ENCODE data around the gene PLEKHO2.

Gene PLEKHO2

GRCh38 chr15:64895285-64896065 lies 53.8 kb downstream of the PLEKHO2 start:
- peak; percentile 93 for DNase-seq

- DNase-seq = no peak
Observed at GRCh38 chr15:64896371-64897069, 54.8 kb downstream of the PLEKHO2 start.

- peak; percentile 64 for DNase-seq
Observed at GRCh38 chr15:64897345-64897985, 55.8 kb downstream of the PLEKHO2 start.

- DNase-seq = no peak
Observed at GRCh38 chr15:64898406-64898805, 56.7 kb downstream of the PLEKHO2 start.

GRCh38 chr15:64901141-64901540 lies 59.4 kb downstream of the PLEKHO2 start:
- DNase-seq = no peak

GRCh38 chr15:64901914-64902313 lies 60.2 kb downstream of the PLEKHO2 start:
- DNase-seq = no peak

GRCh38 chr15:64902863-64903262 lies 61.1 kb downstream of the PLEKHO2 start:
- DNase-seq = no peak

- no peak for DNase-seq
Observed at GRCh38 chr15:64903326-64903950, 61.7 kb downstream of the PLEKHO2 start.

- DNase-seq = no peak
Observed at GRCh38 chr15:64904189-64904588, 62.5 kb downstream of the PLEKHO2 start.

- peak; percentile 78 for DNase-seq
Observed at GRCh38 chr15:64905119-64905831, 63.6 kb downstream of the PLEKHO2 start.

GRCh38 chr15:64905941-64906340 lies 64.2 kb downstream of the PLEKHO2 start:
- DNase-seq = no peak

GRCh38 chr15:64906402-64906801 lies 64.7 kb downstream of the PLEKHO2 start:
- DNase-seq = no peak

GRCh38 chr15:64907991-64908390 lies 66.3 kb downstream of the PLEKHO2 start:
- DNase-seq = no peak

- no peak for DNase-seq
Observed at GRCh38 chr15:64909546-64909945, 67.8 kb downstream of the PLEKHO2 start.

GRCh38 chr15:64911311-64912186 lies 69.8 kb downstream of the PLEKHO2 start, which contains the start of gene ANKDD1A:
TSS of gene ANKDD1A (plus strand) at chr15:64911902. CDS start at chr15:64911931, 29 bp downstream.
- no peak for DNase-seq

- no peak for DNase-seq
Observed at GRCh38 chr15:64912379-64913325, 70.9 kb downstream of the PLEKHO2 start.

- no peak for DNase-seq
Observed at GRCh38 chr15:64915518-64916227, 74.0 kb downstream of the PLEKHO2 start.

GRCh38 chr15:64916365-64916764 lies 74.7 kb downstream of the PLEKHO2 start:
- no peak for DNase-seq

- no peak for DNase-seq
Observed at GRCh38 chr15:64917211-64917610, 75.5 kb downstream of the PLEKHO2 start.

All from OCI-M1 (cell line).